H1 (cell line): ENCODE data around the gene SLC5A9. TPM values are rescaled to one million over a fixed set of nuclear protein-coding genes. Genes with fewer than 3 reads are reported as not detected.

ENCODE experiments used
- EGR1 ChIP-seq: IDR thresholded peaks from 2 replicates; pipeline ENCODE4 v1.6.1; 2011; ENCODE audit warnings: low read depth, low read length, borderline replicate concordance
- polyA plus RNA-seq, 7 experiments: library from polyadenylated mRNA; depleted of rRNA in 3 of 7; stranded (reverse) in 5 of 7; unstranded in 2 of 7; fragments of >200 nt in 5 of 7; fragments of 200-250 nt in 2 of 7; gene quantifications; 1 replicate in 5 of 7; 2 replicates in 1 of 7; 4 replicates in 1 of 7; pipeline versions ENCODE4 v1.2.1 to v1.2.3, GENCODE V29; 2011 to 2013; ENCODE audit warnings: missing spikeins in 2 of 7, mixed read lengths in 2 of 7
- total RNA-seq: library from RNA; stranded (reverse); fragmentation: NEBNext Ultra II Directional; extraction: Animal tissue kit (Norgen Biotek cat#: 25700); gene quantifications from 2 replicates; pipeline ENCODE4 v1.2.1, GENCODE V29; 2021
- TF ChIP-seq, protein P1 (sequence below), 3 experiments: IDR thresholded peaks; 1 replicate in 2 of 3; 2 replicates in 1 of 3; pipeline versions ENCODE4 v1.5.1 to v1.6.1; 2011; ENCODE audit warnings: low read length in 3 of 3, mild to moderate bottlenecking in 3 of 3, inconsistent platforms in 2 of 3, low read depth in 1 of 3, moderate library complexity in 1 of 3; ENCODE audit not compliant: insufficient read depth in 1 of 3; ENCODE audit errors: control extremely low read depth in 1 of 3

The SLC5A9 gene
- total and polyA plus RNA-seq, 2 of the 8 experiments (the other 6 are each of a cell fraction or from before 2014, with no cell fraction given) = 0.03 TPM; not detected in 1

DNA sequence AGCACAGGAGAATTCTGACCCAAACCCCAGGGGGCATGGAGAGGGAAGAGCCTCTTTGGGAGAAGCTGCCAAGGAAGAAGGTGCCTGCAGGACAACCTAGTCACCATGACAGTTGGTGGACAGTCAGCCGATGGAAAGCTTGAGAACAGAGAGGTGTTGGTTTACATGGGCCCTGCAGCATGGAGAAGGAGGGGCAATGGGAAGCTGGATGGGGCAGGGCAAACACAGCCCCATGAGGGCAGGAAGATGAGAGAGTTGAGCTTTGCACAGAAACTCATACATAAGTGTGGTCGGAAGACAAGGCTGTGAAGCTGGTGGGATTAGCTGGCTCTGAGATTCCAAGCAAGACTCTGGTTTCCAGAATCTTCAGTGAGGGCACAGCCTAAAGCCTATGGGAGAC lies 6.6 kb upstream of the SLC5A9 start (continued):
- TF ChIP-seq, protein P1, sequence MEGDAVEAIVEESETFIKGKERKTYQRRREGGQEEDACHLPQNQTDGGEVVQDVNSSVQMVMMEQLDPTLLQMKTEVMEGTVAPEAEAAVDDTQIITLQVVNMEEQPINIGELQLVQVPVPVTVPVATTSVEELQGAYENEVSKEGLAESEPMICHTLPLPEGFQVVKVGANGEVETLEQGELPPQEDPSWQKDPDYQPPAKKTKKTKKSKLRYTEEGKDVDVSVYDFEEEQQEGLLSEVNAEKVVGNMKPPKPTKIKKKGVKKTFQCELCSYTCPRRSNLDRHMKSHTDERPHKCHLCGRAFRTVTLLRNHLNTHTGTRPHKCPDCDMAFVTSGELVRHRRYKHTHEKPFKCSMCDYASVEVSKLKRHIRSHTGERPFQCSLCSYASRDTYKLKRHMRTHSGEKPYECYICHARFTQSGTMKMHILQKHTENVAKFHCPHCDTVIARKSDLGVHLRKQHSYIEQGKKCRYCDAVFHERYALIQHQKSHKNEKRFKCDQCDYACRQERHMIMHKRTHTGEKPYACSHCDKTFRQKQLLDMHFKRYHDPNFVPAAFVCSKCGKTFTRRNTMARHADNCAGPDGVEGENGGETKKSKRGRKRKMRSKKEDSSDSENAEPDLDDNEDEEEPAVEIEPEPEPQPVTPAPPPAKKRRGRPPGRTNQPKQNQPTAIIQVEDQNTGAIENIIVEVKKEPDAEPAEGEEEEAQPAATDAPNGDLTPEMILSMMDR (IDR thresholded peaks at IDR 0.05; ENCODE audit: control extremely low read depth in 1 of 3, insufficient read depth in 1 of 3, low read depth in 1 of 3, low read length in 3 of 3) = no peak
- TF ChIP-seq EGR1 = no peak
